Neural progenitor cell (in vitro differentiated cells): ENCODE measurements around the gene ACER3.

Experiments used
- CTCF ChIP-seq: fragments of 200-600 bp; sonication (generic); IDR thresholded peaks from 2 replicates; pipeline ENCODE4 v1.5.1; 2017; ENCODE audit warnings: antibody characterized with exemption, mild to moderate bottlenecking
- EZH2phosphoT487 ChIP-seq: fragments of 200-600 bp; sonication (generic); IDR thresholded peaks from 2 replicates; pipeline ENCODE4 v1.6.1; 2017; ENCODE audit warnings: antibody characterized with exemption

- no peak for TF ChIP-seq EZH2phosphoT487
- TF ChIP-seq CTCF = peak; percentile 97
Measured at GRCh38 chr11:76919887-76920746, 59.4 kb downstream of the ACER3 start.
